HepG2 (cell line): ENCODE measurements around the gene RFTN1. TPM values are rescaled to one million over a fixed set of nuclear protein-coding genes. Genes with fewer than 3 reads are reported as not detected.

ENCODE experiments used
- ATAC-seq: fragments of 200-7000 bp; cut with Tn5 transposase; 3 replicates; pipeline ENCODE4 v1.9.1; 2020; ENCODE audit warnings: mild to moderate bottlenecking, moderate library complexity
- BruUV-seq: library from RNA; stranded (reverse); fragments of 400-500 nt; replicated peaks from 2 replicates; lab custom pipeline; 2021; lab: Mats Ljungman, UMichigan
- CTCF ChIA-PET: fragments of 300-600 bp; formaldehyde crosslinking; extraction: SDS; loops from one replicate; lab custom pipeline; 2021; ENCODE audit warnings: low total read pairs, inconsistent platforms, low intra/inter-chr PET ratio; lab: Yijun Ruan, JAX
- POLR2A ChIA-PET: fragments of 350-600 bp; sonication (Branson Sonifier 250); formaldehyde crosslinking; loops from one replicate; lab custom pipeline; 2020; ENCODE audit warnings: antibody characterized with exemption, inconsistent platforms; lab: Yijun Ruan, JAX
- DNase-seq: peaks from one replicate; pipeline ENCODE4 v3.0.0-alpha.2; 2015; ENCODE audit warnings: low spot score
- FAIRE-seq: peaks from 3 replicates; lab custom pipeline; 2011; peaks lifted over from hg19 to GRCh38; lab: Jason Lieb, UNC
- H2AFZ ChIP-seq: one replicate; pipeline ENCODE4 v1.6.1; 2011; ENCODE audit warnings: low read length, inconsistent platforms
- H3K27ac ChIP-seq: fragments of 300-600 bp; 3 replicates; pipeline ENCODE4 v1.8.0; 2011; ENCODE audit warnings: mixed run types, mild to moderate bottlenecking, mixed read lengths, low read length, inconsistent platforms; ENCODE audit not compliant: insufficient read depth; ENCODE audit errors: extremely low read length
- H3K27me3 ChIP-seq, 2 experiments: fragments of 200-600 bp in 1 of 2; 2 replicates in 1 of 2; 3 replicates in 1 of 2; pipeline versions ENCODE4 v1.6.0 to v1.8.0; 2011; ENCODE audit warnings: low read length in 2 of 2, mild to moderate bottlenecking in 2 of 2, moderate library complexity in 2 of 2, inconsistent platforms in 1 of 2; ENCODE audit not compliant: insufficient read depth in 2 of 2, control insufficient read depth in 1 of 2
- H3K36me3 ChIP-seq, 2 experiments: fragments of 200-600 bp in 1 of 2; replicated peaks in 1 of 2; 2 replicates in 1 of 2; 3 replicates in 1 of 2; pipeline versions ENCODE4 v1.5.1 to v1.8.0; 2011; ENCODE audit warnings: low read length in 2 of 2, inconsistent platforms in 1 of 2; ENCODE audit not compliant: insufficient read depth in 2 of 2, control insufficient read depth in 1 of 2
- H3K4me1 ChIP-seq: 2 replicates; pipeline ENCODE4 v1.5.1; 2012; ENCODE audit warnings: low read length, inconsistent platforms; ENCODE audit not compliant: insufficient read depth
- H3K4me2 ChIP-seq: 2 replicates; pipeline ENCODE4 v1.6.0; 2011; ENCODE audit warnings: low read depth, low read length, inconsistent platforms
- H3K4me3 ChIP-seq, 3 experiments: fragments of 200-600 bp in 1 of 3; sonication (generic), shearing (Covaris generic) in 1 of 3; replicated peaks in 1 of 3; 2 replicates each; pipeline ENCODE4 v1.5.1; 2011 to 2016; ENCODE audit warnings: low read length in 3 of 3, inconsistent platforms in 2 of 3, low read depth in 2 of 3, mild to moderate bottlenecking in 2 of 3, control low read depth in 1 of 3, mixed read lengths in 1 of 3; ENCODE audit not compliant: insufficient read depth in 1 of 3
- H3K79me2 ChIP-seq: one replicate; pipeline ENCODE4 v1.6.1; 2011; ENCODE audit warnings: low read length, inconsistent platforms; ENCODE audit not compliant: insufficient read depth
- H3K9ac ChIP-seq: 2 replicates; pipeline ENCODE4 v1.6.0; 2011; ENCODE audit warnings: mild to moderate bottlenecking, low read depth, low read length, inconsistent platforms; ENCODE audit not compliant: insufficient read depth
- H3K9me3 ChIP-seq: 2 replicates; pipeline ENCODE4 v1.5.1; 2012; ENCODE audit warnings: mild to moderate bottlenecking, low read length
- H4K20me1 ChIP-seq: 2 replicates; pipeline ENCODE4 v1.6.0; 2011; ENCODE audit warnings: inconsistent platforms, mild to moderate bottlenecking, low read length, moderate library complexity; ENCODE audit not compliant: insufficient read depth
- ETV6 ChIP-seq: sonication (generic); formaldehyde crosslinking; conservative IDR thresholded peaks from 2 replicates; pipeline ENCODE4 v1.4.0; 2020; ENCODE audit warnings: missing genetic modification reagents
- HMG20A ChIP-seq: IDR thresholded peaks from 2 replicates; pipeline ENCODE4 v1.6.1; 2016; ENCODE audit warnings: borderline replicate concordance
- POLR2G ChIP-seq: fragments of 200-400 bp; formaldehyde crosslinking; IDR thresholded peaks from 2 replicates; pipeline ENCODE4 v1.6.1; 2018; ENCODE audit warnings: mild to moderate bottlenecking, low read depth, low read length, moderate library complexity
- ZFP1 ChIP-seq: IDR thresholded peaks from 2 replicates; pipeline ENCODE4 v1.6.1; 2016
- ZNF761 ChIP-seq: sonication (generic); formaldehyde crosslinking; conservative IDR thresholded peaks from 2 replicates; pipeline ENCODE4 v1.4.0; 2020; ENCODE audit warnings: mild to moderate bottlenecking, missing genetic modification reagents
- WGBS: methylation state at CpG from one replicate; pipeline ENCODE4 v1.1.6; 2017; ENCODE audit warnings: low lambda C conversion rate; 5-methylcytosine and 5-hydroxymethylcytosine counted together
- in situ Hi-C: cut with HindIII; loops from 2 replicates; pipeline ENCODE4 v1.10.0; 2017; ENCODE audit warnings: low pct_unique_long_range_greater_than_20kb; ENCODE audit not compliant: extremely low pct_ligation_motif_present
- intact Hi-C: fragments of 100-400 bp; cut with micrococcal nuclease; formaldehyde crosslinking; loops from one replicate; pipeline ENCODE4 v1.10.0; 2022; ENCODE audit not compliant: unreplicated experiment
- polyA plus RNA-seq, 8 experiments: library from polyadenylated mRNA; depleted of rRNA in 3 of 8; stranded (reverse) in 7 of 8; unstranded in 1 of 8; fragments of >200 nt; fragmentation: Illumina TruSeq in 4 of 8; extraction: Trizol in 4 of 8; gene quantifications; 2 replicates each; pipeline versions ENCODE4 v1.2.1 to v1.2.3, GENCODE V29; 2011 to 2016; ENCODE audit warnings: low read depth in 4 of 8, missing spikeins in 1 of 8, mixed read lengths in 1 of 8; ENCODE audit not compliant: insufficient read depth in 1 of 8
- total RNA-seq, 5 experiments: library from RNA; depleted of rRNA; stranded (reverse); fragments of >200 nt; fragmentation: Illumina TruSeq; extraction: Trizol; gene quantifications; 2 replicates each; pipeline ENCODE4 v1.2.3, GENCODE V29; 2016; ENCODE audit warnings: low read depth in 1 of 5
- TF ChIP-seq, protein P1 (sequence below): sonication (generic); formaldehyde crosslinking; IDR thresholded peaks from 2 replicates; pipeline ENCODE4 v1.9.0; 2021; ENCODE audit warnings: missing genetic modification reagents, borderline replicate concordance
- TF ChIP-seq, protein P2 (sequence below): sonication (generic); formaldehyde crosslinking; IDR thresholded peaks from 2 replicates; pipeline ENCODE4 v1.4.0; 2020; ENCODE audit warnings: missing genetic modification reagents
- TF ChIP-seq, protein P3 (sequence below): sonication (generic); formaldehyde crosslinking; IDR thresholded peaks from 2 replicates; pipeline ENCODE4 v1.4.0; 2020; ENCODE audit warnings: missing genetic modification reagents, borderline replicate concordance
- TF ChIP-seq, protein P4 (sequence below): sonication (generic); formaldehyde crosslinking; IDR thresholded peaks from 2 replicates; pipeline ENCODE4 v1.4.0; 2020; ENCODE audit warnings: missing genetic modification reagents; ENCODE audit errors: not compliant biosample characterization

RFTN1 gene
- total and polyA plus RNA-seq, 2 of the 13 experiments (the other 11 are each of a cell fraction or from before 2014, with no cell fraction given): not detected

DNA sequence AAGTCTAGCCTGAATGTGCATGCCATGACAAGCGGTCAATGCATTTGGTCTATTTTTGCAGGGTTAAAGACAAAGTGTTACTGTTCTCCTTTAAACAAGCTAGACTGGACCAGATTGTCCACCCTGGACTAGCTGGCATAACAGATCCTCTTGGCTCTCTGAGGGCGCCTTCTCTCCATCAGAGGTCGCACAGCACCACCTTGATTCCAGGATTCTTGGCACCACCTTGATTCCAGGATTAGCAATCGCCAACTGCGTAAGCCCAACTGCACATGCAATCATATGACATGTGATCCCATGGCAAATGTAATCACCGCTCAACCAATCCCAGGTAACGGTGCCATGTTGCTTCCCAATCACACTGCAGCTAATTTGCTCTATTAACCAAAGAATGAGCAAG lies 149.9 kb downstream of the RFTN1 start:
- POLR2A ChIA-PET: no interaction called here
- no TSS peak for BruUV-seq
- CTCF ChIA-PET: no interaction called here

More for the DNA sequence above, 149.9 kb downstream of the RFTN1 start:
- no peaks in the 10 kb centered on the region for H3K4me1 ChIP-seq
- no peak overlapping the region for H3K9ac ChIP-seq
- no peaks in the 10 kb centered on the region for H3K36me3 ChIP-seq
- no peak overlapping the region for H3K4me3 ChIP-seq
- ATAC-seq: no peak
- no peaks in the 10 kb centered on the region for H3K79me2 ChIP-seq
- H3K4me2 ChIP-seq: no peak overlapping the region
- DNase-seq: no peak
- in situ Hi-C loops: no loop called here
- H4K20me1 ChIP-seq: no peaks in the 10 kb centered on the region
- no peak for FAIRE-seq
- no peak overlapping the region for H2AFZ ChIP-seq
- TF ChIP-seq POLR2G: no peak
- TF ChIP-seq ETV6: no peak
- TF ChIP-seq, protein P1, sequence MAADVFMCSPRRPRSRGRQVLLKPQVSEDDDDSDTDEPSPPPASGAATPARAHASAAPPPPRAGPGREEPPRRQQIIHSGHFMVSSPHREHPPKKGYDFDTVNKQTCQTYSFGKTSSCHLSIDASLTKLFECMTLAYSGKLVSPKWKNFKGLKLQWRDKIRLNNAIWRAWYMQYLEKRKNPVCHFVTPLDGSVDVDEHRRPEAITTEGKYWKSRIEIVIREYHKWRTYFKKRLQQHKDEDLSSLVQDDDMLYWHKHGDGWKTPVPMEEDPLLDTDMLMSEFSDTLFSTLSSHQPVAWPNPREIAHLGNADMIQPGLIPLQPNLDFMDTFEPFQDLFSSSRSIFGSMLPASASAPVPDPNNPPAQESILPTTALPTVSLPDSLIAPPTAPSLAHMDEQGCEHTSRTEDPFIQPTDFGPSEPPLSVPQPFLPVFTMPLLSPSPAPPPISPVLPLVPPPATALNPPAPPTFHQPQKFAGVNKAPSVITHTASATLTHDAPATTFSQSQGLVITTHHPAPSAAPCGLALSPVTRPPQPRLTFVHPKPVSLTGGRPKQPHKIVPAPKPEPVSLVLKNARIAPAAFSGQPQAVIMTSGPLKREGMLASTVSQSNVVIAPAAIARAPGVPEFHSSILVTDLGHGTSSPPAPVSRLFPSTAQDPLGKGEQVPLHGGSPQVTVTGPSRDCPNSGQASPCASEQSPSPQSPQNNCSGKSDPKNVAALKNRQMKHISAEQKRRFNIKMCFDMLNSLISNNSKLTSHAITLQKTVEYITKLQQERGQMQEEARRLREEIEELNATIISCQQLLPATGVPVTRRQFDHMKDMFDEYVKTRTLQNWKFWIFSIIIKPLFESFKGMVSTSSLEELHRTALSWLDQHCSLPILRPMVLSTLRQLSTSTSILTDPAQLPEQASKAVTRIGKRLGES: no peak
- no peak for TF ChIP-seq HMG20A (CRISPR knock-in tag)
- TF ChIP-seq ZFP1 (CRISPR knock-in tag): no peak
- TF ChIP-seq, protein P2, sequence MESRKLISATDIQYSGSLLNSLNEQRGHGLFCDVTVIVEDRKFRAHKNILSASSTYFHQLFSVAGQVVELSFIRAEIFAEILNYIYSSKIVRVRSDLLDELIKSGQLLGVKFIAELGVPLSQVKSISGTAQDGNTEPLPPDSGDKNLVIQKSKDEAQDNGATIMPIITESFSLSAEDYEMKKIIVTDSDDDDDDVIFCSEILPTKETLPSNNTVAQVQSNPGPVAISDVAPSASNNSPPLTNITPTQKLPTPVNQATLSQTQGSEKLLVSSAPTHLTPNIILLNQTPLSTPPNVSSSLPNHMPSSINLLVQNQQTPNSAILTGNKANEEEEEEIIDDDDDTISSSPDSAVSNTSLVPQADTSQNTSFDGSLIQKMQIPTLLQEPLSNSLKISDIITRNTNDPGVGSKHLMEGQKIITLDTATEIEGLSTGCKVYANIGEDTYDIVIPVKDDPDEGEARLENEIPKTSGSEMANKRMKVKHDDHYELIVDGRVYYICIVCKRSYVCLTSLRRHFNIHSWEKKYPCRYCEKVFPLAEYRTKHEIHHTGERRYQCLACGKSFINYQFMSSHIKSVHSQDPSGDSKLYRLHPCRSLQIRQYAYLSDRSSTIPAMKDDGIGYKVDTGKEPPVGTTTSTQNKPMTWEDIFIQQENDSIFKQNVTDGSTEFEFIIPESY: no peak
- TF ChIP-seq, protein P3, sequence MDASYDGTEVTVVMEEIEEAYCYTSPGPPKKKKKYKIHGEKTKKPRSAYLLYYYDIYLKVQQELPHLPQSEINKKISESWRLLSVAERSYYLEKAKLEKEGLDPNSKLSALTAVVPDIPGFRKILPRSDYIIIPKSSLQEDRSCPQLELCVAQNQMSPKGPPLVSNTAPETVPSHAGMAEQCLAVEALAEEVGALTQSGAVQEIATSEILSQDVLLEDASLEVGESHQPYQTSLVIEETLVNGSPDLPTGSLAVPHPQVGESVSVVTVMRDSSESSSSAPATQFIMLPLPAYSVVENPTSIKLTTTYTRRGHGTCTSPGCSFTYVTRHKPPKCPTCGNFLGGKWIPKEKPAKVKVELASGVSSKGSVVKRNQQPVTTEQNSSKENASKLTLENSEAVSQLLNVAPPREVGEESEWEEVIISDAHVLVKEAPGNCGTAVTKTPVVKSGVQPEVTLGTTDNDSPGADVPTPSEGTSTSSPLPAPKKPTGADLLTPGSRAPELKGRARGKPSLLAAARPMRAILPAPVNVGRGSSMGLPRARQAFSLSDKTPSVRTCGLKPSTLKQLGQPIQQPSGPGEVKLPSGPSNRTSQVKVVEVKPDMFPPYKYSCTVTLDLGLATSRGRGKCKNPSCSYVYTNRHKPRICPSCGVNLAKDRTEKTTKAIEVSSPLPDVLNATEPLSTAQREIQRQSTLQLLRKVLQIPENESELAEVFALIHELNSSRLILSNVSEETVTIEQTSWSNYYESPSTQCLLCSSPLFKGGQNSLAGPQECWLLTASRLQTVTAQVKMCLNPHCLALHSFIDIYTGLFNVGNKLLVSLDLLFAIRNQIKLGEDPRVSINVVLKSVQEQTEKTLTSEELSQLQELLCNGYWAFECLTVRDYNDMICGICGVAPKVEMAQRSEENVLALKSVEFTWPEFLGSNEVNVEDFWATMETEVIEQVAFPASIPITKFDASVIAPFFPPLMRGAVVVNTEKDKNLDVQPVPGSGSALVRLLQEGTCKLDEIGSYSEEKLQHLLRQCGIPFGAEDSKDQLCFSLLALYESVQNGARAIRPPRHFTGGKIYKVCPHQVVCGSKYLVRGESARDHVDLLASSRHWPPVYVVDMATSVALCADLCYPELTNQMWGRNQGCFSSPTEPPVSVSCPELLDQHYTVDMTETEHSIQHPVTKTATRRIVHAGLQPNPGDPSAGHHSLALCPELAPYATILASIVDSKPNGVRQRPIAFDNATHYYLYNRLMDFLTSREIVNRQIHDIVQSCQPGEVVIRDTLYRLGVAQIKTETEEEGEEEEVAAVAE: no peak
- TF ChIP-seq, protein P4, sequence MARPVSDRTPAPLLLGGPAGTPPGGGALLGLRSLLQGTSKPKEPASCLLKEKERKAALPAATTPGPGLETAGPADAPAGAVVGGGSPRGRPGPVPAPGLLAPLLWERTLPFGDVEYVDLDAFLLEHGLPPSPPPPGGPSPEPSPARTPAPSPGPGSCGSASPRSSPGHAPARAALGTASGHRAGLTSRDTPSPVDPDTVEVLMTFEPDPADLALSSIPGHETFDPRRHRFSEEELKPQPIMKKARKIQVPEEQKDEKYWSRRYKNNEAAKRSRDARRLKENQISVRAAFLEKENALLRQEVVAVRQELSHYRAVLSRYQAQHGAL (CRISPR knock-in tag): no peak
- no peak for TF ChIP-seq ZNF761 (CRISPR knock-in tag)
- TF ChIP-seq, all 625 proteins: peak for 0
- H3K27ac ChIP-seq: no peak overlapping the region
- no peaks in the 10 kb centered on the region for H3K9me3 ChIP-seq
- 91% methylated on average over 5 of the region's 7 CpGs for WGBS
- intact Hi-C loops: no loop called here
- H3K27me3 ChIP-seq: no peaks in the 10 kb centered on the region
